ENCODE measurements around the gene HMCES.

GRCh38 chr3:129344540-129345220 is 66.0 kb downstream of the HMCES start:
- no peak for TF ChIP-seq CTCF (IDR thresholded peaks at IDR 0.05; ENCODE audit: low read depth, low read length)
- no peak for TF ChIP-seq EZH2phosphoT487 (IDR thresholded peaks at IDR 0.05; ENCODE audit: low read depth)
